ENCODE results near the gene ABCB8. TPM values are rescaled to one million over a fixed set of nuclear protein-coding genes. Genes with fewer than 3 reads are reported as not detected.
"Not testable (repeated sequence)": the region's sequence is repeated elsewhere in the genome, so short reads cannot be mapped to it uniquely, and the experiment has no call there.

ABCB8 gene
- polyA plus RNA-seq, 1 donor: 28.4 TPM

DNA sequence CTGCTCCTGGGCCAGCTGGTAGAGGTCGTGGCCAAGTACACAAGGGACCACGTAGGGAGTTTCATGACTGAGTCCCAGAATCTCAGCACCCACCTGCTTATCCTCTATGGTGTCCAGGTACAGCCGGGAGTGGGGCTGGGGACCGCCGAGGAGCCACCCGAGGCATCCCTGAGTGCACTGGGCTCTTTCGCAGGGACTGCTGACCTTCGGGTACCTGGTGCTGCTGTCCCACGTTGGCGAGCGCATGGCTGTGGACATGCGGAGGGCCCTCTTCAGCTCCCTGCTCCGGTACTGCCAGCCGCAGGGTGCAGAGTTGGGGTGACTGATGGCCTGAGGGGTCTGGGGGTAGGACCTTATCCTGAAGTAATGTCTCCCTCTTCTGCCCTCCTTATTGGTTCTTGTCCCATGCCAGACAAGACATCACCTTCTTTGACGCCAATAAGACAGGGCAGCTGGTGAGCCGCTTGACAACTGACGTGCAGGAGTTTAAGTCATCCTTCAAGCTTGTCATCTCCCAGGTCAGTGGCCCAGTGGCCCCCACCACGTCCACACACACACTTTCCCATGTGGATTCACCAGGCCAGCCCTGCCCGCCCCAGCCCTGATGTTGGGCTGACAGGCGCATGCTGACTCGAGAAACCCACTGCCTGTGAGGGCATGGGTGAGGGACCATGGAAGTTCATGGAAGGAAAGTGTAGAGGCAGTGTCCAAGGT is 6.2 kb downstream of the ABCB8 start:
- no peak for DNase-seq

GRCh38 chr7:151035026-151035717 is 6.9 kb downstream of the ABCB8 start:
- DNase-seq: no peak

DNA sequence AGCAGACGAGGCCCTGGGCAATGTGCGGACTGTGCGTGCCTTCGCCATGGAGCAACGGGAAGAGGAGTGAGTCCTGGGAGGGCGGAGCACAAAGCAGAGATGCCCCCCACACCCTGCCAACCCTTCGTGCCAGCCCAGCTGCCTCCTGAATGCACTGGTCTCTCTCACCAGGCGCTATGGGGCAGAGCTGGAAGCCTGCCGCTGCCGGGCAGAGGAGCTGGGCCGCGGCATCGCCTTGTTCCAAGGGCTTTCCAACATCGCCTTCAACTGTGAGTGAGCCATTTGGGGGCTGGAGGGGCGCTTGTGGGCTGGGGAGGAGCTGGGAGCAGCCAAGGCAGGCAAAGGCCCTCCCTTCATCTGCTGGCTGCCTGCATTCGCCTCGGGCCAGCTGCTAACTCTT is 7.7 kb downstream of the ABCB8 start:
- no peak for DNase-seq

DNA sequence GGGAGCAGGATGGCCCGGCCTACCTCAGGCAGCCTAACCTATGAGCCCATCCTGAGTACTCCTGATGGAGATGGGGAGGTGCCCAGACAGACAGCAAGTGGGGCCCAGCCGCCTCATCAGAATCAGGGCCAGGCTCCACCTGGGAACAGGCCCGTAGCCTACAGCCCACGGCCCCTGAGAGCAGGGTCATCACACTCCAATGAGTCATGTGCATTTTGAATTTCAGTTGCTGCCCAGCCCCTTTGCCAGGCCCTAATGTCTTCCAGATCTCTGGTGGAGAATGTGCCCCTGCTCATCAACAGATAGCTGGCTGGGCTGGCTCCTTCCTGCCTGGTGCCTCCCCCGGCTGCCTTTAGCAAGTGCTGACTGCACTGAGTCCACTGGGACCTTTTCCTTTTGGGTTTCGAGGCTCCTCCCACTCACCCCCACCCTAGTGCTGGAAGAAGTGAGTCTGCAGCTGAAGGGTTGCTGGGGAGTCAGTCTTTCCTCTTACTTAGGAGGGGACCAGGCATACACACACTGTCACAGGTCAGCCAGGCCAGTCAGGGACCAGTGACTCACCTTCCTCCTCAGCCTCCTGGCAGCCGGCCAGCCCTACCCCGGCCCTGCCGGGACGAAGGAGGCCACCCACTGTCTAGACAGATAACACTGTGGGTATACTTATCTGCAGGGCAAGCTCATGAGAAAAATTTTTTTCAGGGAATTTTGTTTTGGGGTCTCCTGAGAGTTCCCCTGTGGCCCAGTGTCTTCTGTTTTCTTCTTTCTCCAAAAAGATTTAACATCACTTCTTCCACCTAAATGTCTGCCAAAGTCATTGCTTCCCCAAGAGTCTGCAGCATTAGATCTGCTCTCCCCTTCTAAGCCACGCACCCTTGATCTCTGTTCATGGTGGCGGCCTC is 10.9 kb downstream of the ABCB8 start:
- DNase-seq: no peak

DNA sequence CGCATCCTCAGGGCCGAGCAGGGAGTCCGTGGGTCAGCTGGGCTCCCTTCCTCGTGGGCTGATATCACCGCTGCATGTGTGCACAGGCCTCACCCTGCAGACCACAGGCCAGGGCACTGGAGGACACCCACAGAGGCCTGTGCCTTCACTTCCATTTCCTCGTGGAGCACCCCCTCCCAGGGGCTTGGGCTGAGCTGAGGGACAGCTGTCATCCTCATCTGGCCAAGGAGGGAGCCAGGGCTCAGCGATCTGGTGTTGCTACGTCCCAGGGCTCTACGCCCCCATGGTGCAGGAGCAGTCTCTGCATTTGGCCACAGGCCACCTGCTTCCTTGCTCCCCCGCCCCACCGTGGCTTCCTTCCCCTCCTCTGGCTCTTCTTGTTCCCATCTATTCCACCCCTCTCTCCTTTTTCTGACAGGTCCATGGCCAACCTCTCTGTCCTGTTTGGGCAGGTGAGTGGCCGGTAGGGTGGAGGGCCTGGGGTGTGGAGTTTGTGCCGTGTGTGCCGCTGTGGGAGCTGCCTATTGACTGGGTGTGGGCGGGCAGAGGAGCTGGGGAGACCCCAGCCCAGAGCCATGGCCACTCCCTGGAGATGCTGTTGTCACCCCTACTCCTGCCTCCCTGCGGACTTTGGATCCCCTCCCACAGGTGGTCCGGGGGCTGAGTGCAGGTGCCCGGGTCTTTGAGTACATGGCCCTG is 11.7 kb downstream of the ABCB8 start:
- no peak for DNase-seq

GRCh38 chr7:151040616-151041375 is 12.5 kb downstream of the ABCB8 start:
- DNase-seq: no peak

GRCh38 chr7:151043449-151043848 is 15.2 kb downstream of the ABCB8 start:
- not testable (repeated sequence) for DNase-seq

DNA sequence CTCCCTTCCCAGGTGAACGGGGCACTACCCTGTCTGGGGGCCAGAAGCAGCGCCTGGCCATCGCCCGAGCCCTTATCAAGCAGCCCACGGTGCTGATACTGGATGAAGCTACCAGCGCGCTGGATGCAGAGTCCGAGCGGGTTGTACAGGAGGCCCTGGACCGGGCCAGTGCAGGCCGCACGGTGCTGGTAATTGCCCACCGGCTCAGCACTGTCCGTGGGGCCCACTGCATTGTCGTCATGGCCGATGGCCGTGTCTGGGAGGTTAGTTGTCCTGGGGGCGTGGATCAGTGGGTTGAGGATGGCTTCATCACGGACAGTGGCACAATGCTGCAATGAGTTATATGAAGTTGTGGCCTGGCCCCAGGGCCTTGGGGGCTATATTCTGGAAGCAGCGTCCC is 15.7 kb downstream of the ABCB8 start:
- no peak for DNase-seq

GRCh38 chr7:151045262-151045661 is 17.0 kb downstream of the ABCB8 start:
- DNase-seq: no peak

- DNase-seq: no peak
Measured at GRCh38 chr7:151045967-151046366, 17.7 kb downstream of the ABCB8 start.

DNA sequence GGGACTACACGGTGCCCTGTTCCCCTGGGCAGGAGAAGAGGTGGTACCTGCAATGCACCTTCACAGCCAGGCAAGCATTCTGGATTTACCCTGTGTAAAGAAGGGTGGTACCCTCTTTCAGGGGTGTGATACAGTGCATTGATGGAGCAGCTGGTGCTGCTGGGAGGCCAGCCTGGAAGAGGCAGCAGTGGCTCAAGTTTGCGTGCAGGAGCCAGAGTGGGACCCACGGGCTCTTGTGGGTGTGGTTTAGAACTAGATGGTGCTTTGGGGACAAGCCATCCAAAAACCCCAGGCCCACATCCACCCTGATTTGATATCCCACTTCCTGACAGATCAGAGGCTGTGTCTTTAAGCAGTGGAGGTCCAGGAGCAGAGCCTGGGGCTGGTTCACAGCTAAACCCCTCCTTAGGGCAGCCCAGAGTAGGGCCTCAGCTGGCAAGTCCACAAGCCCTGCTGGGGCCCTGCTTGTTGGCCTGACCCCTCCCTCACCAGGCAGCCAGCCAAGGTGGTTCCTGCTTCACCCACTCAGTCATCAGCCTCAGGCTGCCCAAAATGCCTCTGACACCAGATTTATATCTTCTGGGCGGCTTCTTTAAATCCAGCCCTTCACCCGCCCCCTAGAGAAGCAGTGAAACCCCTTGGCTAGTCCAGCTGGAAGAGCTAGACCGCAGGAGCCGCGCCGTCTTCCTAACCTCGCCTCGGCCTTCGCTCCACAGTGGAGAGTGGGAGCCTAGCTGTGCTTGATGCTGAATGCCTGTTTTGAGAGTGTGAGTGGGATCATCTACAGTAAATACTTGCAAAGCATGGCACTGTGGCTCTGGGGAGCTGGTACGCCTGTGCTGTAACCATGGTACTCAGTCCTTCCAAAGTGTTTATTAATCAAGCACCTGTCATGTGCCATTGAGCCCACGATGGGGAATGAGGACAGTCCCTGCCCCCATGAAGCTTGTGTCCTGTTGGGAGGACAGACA is 18.6 kb downstream of the ABCB8 start:
- no peak for DNase-seq

DNA sequence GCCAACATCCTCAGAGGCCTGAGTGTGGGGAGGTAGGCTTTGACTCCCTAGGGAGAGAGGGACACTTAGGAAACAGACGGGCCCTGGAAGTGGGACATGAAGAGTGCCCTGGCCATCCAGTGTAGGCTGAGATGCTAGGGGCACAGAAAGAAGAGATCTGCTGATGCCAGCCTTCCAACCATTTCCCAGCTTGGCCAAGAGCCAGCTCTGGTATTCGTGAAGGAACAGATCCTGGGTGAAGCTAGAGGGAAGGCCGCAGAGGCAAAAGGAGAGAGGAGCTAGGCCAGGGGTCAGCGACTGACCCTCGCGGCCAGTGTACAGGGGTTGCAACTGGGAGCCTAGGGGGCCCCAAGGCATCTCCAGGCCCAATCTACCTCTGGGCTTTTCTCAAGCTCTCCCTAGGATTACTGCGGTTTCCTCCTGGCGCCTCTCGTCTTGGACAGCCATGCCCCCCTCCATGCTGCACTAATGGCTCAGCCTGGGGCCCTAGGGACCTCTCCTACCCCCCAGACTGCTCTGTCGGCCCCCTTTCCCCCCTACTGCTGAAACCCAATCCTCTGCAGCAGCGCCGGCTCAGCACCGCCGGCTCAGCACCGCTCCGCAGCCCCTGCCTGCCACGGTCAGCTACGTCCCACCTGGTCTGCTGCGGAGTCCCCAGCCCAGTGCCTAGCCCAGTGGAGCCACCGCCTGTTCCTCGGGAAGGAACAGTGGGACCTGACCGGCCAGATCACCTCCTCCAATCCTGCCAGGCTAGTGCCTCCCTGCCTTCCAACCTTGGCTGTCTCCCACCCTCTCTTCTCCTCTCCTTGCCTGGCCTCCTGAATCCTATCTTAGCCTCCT is 19.9 kb downstream of the ABCB8 start, which contains the start of gene ASIC3:
Gene ASIC3, plus strand, starts transcription at position 556 of the 840 bp plus-strand sequence. CDS start 355 bp downstream, outside the sequence.
- no peak for DNase-seq

DNA sequence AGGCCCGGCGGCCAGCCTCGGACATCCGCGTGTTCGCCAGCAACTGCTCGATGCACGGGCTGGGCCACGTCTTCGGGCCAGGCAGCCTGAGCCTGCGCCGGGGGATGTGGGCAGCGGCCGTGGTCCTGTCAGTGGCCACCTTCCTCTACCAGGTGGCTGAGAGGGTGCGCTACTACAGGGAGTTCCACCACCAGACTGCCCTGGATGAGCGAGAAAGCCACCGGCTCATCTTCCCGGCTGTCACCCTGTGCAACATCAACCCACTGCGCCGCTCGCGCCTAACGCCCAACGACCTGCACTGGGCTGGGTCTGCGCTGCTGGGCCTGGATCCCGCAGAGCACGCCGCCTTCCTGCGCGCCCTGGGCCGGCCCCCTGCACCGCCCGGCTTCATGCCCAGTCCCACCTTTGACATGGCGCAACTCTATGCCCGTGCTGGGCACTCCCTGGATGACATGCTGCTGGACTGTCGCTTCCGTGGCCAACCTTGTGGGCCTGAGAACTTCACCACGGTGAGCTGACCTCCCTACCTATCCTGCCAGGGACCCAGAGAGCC is 20.7 kb downstream of the ABCB8 start:
- DNase-seq: no peak

- no peak for DNase-seq
Measured at GRCh38 chr7:151051108-151051507, 22.9 kb downstream of the ABCB8 start.

DNA sequence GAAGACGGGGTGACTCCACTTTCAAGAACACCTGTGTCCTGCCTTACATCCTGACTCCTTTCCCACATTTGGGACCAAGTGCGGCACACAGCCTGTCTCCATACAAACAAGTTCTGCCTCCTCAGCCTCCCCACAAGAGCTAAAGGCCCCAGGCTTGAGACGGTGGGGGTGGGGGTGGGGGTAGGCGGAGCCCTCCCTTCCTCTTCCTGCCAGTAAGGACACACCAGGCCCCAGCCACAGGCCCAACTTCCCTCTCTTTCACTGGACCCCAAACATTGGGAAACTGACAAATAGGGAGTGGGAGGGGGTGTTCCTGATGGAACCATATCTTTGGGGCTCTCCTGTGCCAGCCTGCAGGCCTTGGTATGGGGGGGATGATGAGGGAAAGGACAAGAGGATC is 24.8 kb downstream of the ABCB8 start:
- DNase-seq: no peak

DNA sequence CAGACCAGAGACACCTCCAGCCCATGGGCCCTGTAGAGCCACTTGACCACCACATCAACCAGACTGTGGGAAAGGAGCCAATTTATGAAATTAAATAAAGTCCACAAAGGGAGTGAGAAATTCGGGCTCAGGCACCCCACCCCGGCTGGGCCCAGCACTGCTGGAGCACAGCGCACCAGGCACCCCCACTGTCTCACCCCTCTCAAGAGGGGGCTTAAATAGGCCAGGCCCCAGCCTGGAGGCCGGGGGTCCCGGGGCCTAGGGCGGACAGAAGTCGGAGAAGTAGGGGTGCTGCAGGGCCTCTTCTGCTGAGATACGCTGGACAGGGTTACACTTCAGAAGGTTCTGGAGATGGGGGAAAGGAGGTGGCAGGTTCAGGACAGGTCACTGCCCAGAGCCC is 25.5 kb downstream of the ABCB8 start:
- no peak for DNase-seq

- DNase-seq: no peak
Measured at GRCh38 chr7:151056283-151056665, 28.0 kb downstream of the ABCB8 start.

DNA sequence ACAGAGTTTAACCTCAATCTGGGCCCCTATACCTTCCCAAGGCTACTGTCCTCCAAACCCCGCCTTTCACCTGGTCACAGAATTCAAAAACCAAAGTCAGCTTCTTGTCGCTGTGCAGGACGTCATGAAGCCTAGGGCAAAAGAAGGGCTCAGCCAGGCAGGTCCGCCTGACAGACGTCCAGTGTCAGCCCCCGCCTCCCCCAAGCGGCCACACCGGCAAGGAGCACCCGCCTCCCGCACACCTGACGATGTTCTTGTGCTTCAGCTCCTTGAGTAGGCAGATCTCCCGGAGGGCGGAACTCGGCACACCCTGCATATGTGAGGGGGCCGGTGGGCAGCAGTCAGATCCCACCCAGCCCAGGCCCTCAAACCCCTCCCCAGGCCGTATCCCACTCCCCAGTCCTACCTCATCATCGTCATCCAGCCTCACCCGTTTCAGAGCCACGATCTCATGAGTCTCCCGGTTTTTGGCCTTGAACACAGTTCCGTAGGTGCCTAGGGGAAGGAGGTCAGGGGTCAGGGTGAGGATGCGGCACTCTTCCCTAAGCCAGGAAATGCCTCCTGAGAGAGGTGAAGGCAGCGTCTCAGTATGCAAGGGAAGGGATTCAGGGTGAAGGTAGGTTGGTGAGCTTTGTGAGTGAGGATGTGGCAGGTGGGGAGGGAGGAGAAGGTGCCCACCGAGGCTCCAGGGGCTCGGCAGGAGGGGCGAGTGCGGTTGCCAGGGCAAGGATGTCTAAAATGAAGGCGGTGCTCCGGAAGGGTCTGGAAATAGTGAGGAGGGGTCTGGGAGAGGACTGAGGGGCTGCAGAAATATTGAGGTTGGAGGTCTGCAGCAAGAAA is 28.6 kb downstream of the ABCB8 start:
- DNase-seq: no peak

Measured in left kidney (tissue), 2 donors.